DMS114 treated with DMSO at 0.1 percent for 48 hours (cell line): ENCODE data around the gene KCNJ14.

Experiments
- DNase-seq: peaks from one replicate; lab custom pipeline; 2025; ENCODE audit not compliant: unreplicated experiment; lab: John Stamatoyannopoulos, UW

The KCNJ14 gene

GRCh38 chr19:48455171-48455907, at the start of gene KCNJ14:
Gene KCNJ14, plus strand, starts transcription at chr19:48455574. Its CDS starts 6,151 bp downstream, at chr19:48461725.
- no peak for DNase-seq

DNA sequence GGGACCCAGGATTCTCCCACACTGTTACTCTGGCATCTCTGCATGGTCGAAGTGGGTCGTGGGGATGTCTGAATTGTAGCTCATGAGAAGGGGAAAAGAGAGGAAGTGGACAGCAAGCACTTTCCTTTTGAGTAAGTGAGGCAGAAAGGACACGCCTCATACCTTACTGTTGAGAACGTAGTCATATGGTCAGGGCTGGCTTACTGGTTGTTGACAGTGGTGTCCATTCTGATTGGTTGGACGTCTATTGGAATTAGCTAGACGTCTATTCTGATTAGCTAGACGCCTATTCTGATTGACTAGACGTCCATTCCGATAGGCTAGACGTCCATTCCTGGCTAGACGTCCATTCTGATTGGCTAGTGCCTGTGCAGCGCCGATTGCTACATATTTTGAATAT, 49.5 kb upstream of the KCNJ14 start:
- DNase-seq, result no peak

- no peak for DNase-seq
Measured at GRCh38 chr19:48413879-48414587, 41.3 kb upstream of the KCNJ14 start.

DNA sequence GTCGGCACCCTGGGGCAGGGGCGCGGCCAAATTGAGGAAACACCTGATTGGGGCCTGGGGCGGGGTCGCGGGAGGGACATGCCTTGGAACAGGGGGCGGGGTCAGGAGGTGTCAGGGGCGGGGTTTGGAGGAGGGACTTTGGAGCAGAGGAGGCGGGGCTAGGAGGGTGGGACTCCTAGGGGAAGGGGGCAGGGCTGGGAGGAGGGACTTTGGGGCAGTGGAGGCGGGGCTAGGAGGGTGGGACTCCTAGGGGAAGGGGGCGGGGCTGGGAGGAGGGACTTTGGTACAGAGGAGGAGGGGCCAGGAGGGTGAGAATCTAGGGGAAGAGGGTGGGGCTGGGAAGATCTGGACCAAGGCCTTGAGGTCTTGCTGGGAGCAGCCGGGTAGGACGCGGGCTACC, 40.0 kb upstream of the KCNJ14 start:
- DNase-seq, result no peak

- no peak for DNase-seq
Measured at GRCh38 chr19:48415806-48416221, 39.6 kb upstream of the KCNJ14 start.

- DNase-seq, result no peak
Measured at GRCh38 chr19:48417421-48417820, 38.0 kb upstream of the KCNJ14 start.

DNA sequence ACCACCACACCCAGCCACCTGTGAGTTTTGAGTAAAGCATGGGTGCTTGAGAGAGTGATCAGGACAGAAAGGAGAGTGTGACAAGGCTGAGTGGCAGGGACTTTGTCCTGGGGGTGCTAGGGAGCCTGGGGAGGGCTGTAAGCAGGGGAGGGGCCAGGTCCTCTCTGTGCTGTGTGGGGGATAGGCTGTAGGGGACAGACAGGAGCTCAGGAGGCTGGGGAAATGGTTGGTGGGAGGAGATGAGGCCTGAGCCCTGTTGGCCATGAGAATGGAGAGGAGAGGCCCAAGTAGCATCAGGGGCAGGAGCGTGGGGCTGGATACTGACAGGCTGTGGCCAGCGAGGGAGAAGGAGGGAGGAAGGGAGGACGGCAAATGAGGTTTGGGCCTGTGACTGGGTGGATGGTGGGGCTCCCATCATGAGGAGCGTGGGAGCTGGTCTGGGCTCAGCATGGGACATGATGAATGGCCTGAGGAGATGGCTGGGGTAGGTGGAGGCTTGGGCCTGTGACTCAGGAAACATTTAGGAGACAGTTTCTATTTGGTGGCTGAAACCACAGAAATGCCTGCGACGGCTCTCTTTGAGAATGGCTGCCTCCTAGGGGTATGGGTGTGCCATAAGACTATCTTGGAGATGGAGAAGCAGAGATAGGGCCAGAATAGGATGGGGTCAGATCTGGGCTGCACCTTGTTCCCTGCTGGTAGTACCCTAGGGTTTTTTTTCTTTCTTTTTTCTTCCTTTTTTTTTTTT, 36.9 kb upstream of the KCNJ14 start:
- no peak for DNase-seq

DNA sequence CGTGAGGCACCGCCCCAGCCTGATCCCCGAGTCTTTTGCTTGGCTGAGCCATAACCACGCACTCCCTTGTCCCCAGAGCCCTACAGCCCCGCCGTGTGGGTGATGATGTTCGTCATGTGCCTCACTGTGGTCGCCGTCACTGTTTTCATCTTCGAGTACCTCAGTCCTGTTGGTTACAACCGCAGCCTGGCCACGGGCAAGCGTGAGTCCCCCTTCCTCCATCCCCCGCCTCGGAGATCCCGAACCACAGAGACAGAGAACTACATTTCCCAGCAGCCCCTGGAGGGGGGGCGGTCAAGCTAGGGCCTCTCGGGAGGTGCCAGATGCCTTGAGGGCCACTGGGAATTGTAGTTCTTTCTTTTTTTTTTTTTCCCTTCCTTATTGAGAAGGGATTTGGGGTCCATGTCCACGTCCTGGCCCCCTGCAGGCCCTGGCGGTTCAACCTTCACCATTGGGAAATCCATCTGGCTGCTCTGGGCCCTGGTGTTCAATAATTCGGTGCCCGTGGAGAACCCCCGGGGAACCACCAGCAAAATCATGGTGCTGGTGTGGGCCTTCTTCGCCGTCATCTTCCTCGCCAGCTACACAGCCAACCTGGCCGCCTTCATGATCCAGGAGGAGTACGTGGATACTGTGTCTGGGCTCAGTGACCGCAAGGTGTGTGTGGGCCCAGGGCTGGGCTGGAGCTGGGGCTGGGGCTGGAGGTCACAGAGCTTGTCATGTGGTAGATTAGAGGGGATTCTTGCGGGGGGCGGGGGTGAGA, 36.0 kb upstream of the KCNJ14 start:
- no peak for DNase-seq

DNA sequence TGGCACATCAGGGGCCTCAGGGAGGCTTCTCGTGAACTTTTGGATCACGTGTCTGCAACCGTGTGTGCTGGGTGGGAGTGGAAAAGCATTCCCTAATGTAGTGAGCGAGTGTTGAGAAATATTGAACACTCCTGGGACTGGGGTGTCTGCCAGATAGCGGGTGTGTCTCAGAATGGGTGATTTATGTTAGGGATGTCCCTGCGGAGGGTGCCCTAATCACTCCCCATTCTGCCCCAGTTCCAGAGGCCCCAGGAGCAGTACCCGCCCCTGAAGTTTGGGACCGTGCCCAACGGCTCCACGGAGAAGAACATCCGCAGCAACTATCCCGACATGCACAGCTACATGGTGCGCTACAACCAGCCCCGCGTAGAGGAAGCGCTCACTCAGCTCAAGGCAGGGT, 33.8 kb upstream of the KCNJ14 start:
- no peak for DNase-seq

- no peak for DNase-seq
Measured at GRCh38 chr19:48424694-48425219, 30.6 kb upstream of the KCNJ14 start.

GRCh38 chr19:48428670-48429069, 26.7 kb upstream of the KCNJ14 start:
- DNase-seq, result no peak

- no peak for DNase-seq
Measured at GRCh38 chr19:48433337-48433736, 22.0 kb upstream of the KCNJ14 start.

DNA sequence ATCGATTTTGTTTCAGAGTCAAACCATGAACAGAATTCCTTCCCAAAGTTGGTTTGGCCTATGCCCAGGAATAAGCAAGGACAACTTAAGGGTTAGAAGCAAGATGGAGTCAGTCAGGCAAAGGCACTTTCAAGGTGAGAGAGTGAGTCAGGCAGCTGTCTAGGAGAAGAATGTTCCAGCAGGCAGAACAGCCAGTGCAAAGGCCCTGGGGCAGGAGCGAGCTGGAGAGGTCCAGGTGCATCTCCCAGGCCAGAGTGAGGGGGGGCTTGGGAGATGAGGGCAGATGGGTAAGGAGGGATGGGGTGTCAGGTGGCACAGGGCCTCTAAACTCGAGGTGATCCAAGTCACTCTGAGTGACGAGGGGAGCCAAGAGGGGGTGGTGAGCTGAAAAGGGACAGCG, 18.8 kb upstream of the KCNJ14 start:
- no peak for DNase-seq

DNA sequence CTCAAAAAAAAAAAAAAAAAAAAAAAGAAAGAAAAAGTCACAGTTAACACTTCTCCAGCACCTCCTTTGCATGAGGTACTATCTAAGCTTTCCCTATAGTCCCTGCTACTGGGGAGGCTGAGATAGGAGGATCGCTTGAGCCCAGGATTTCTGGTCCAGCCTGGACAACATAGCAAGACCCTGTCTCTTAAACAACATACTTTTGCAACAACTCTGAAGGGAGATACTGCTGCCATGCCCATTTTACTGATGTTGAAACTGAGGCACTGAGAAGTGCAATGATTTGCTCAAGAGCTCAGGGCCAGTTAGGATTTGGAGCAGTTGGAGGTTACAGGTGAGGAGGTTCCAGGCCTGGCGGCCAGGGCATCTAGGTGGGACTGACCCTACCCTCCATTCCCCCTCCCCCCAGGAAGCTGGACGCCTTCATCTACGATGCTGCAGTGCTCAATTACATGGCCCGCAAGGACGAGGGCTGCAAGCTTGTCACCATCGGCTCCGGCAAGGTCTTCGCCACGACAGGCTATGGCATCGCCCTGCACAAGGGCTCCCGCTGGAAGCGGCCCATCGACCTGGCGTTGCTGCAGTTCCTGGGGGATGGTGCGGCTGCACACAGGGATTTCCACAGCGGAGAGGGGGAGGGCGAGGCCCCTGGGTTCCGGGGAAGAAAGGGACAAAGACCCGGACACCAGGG, 13.9 kb upstream of the KCNJ14 start:
- DNase-seq, result no peak

DNA sequence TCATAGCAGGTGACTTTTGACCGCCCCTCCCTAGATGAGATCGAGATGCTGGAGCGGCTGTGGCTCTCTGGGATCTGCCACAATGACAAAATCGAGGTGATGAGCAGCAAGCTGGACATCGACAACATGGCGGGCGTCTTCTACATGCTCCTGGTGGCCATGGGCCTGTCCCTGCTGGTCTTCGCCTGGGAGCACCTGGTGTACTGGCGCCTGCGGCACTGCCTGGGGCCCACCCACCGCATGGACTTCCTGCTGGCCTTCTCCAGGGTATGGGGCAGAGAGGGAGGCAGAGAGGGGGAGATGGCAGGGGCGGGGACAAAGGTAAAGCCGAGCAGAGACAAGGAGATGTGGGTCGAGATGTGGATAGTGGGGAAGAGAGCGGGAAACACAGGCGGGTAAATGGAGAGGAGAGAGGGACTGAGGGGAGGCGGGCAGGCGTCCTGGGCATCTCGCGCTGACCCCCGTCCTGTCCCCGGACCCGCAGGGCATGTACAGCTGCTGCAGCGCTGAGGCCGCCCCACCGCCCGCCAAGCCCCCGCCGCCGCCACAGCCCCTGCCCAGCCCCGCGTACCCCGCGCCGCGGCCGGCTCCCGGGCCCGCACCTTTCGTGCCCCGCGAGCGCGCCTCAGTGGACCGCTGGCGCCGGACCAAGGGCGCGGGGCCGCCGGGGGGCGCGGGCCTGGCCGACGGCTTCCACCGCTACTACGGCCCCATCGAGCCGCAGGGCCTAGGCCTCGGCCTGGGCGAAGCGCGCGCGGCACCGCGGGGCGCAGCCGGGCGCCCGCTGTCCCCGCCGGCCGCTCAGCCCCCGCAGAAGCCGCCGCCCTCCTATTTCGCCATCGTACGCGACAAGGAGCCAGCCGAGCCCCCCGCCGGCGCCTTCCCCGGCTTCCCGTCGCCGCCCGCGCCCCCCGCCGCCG, 13.0 kb upstream of the KCNJ14 start:
- DNase-seq, result no peak

DNA sequence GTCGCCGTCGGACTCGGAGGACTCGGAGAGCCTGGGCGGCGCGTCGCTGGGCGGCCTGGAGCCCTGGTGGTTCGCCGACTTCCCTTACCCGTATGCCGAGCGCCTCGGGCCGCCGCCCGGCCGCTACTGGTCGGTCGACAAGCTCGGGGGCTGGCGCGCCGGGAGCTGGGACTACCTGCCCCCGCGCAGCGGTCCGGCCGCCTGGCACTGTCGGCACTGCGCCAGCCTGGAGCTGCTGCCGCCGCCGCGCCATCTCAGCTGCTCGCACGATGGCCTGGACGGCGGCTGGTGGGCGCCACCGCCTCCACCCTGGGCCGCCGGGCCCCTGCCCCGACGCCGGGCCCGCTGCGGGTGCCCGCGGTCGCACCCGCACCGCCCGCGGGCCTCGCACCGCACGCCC, 12.1 kb upstream of the KCNJ14 start:
- DNase-seq, result no peak

GRCh38 chr19:48443731-48444128, 11.6 kb upstream of the KCNJ14 start:
- DNase-seq, result no peak

- DNase-seq, result no peak
Measured at GRCh38 chr19:48444129-48444935, 11.0 kb upstream of the KCNJ14 start.

- DNase-seq, result no peak
Measured at GRCh38 chr19:48444936-48445200, 10.5 kb upstream of the KCNJ14 start.
